Neural cell (in vitro differentiated cells): ENCODE data around the gene CACNA2D1. TPM values are rescaled to one million over a fixed set of nuclear protein-coding genes. Genes with fewer than 3 reads are reported as not detected.

Source experiments
- H2AFZ ChIP-seq: fragments of 200-600, 300-800 bp; sonication (generic), shearing (Covaris generic); 2 replicates; pipeline ENCODE4 v1.6.0; 2014; ENCODE audit warnings: low read depth, mild to moderate bottlenecking, antibody characterized with exemption, low read length, moderate library complexity
- H3F3A ChIP-seq: fragments of 200-600 bp; shearing (Covaris generic); 2 replicates; pipeline ENCODE4 v1.6.1; 2016; ENCODE audit warnings: mild to moderate bottlenecking, moderate library complexity, mixed read lengths, antibody characterized with exemption, low read length; ENCODE audit not compliant: insufficient read depth, poor library complexity, severe bottlenecking
- H3K27ac ChIP-seq: fragments of 200-600, 300-800 bp; sonication (generic), shearing (Covaris generic); 2 replicates; pipeline ENCODE4 v1.5.1; 2014; ENCODE audit warnings: mild to moderate bottlenecking, low read length, moderate library complexity
- H3K27me3 ChIP-seq: fragments of 300-800, 200-600 bp; sonication (generic), shearing (Covaris generic); 2 replicates; pipeline ENCODE4 v1.6.0; 2014; ENCODE audit warnings: mild to moderate bottlenecking, low read depth, low read length, moderate library complexity; ENCODE audit not compliant: insufficient read depth
- H3K36me3 ChIP-seq: fragments of 300-800, 200-600 bp; sonication (generic), shearing (Covaris generic); 2 replicates; pipeline ENCODE4 v1.5.1; 2014; ENCODE audit warnings: mild to moderate bottlenecking, antibody characterized with exemption, low read length, moderate library complexity; ENCODE audit not compliant: insufficient read depth
- H3K4me2 ChIP-seq: fragments of 300-800, 200-600 bp; sonication (generic), shearing (Covaris generic); 2 replicates; pipeline ENCODE4 v1.6.0; 2014; ENCODE audit warnings: mild to moderate bottlenecking, low read length
- H3K4me3 ChIP-seq: fragments of 300-800, 200-600 bp; sonication (generic), shearing (Covaris generic); 2 replicates; pipeline ENCODE4 v1.5.1; 2014; ENCODE audit warnings: mild to moderate bottlenecking, low read length, moderate library complexity
- H3K79me2 ChIP-seq: fragments of 200-600 bp; shearing (Covaris generic); replicated peaks from 2 replicates; pipeline ENCODE4 v1.6.0; 2014; ENCODE audit warnings: mild to moderate bottlenecking, low read length, moderate library complexity; ENCODE audit not compliant: insufficient read depth
- H3K9ac ChIP-seq: fragments of 300-800, 200-600 bp; sonication (generic), shearing (Covaris generic); 2 replicates; pipeline ENCODE4 v1.6.1; 2016; ENCODE audit warnings: mild to moderate bottlenecking, low read length, mixed read lengths
- H3K9me2 ChIP-seq: fragments of 200-600 bp; shearing (Covaris generic); 2 replicates; pipeline ENCODE4 v1.6.1; 2016; ENCODE audit warnings: mild to moderate bottlenecking, low read length, mixed read lengths; ENCODE audit not compliant: insufficient read depth
- H3K9me3 ChIP-seq: fragments of 200-600, 300-800 bp; sonication (generic), shearing (Covaris generic); 2 replicates; pipeline ENCODE4 v1.6.1; 2016; ENCODE audit warnings: mild to moderate bottlenecking, mixed run types, low read length, moderate library complexity, mixed read lengths
- H4K20me1 ChIP-seq: fragments of 200-600 bp; shearing (Covaris generic); 2 replicates; pipeline ENCODE4 v1.6.1; 2016; ENCODE audit warnings: mild to moderate bottlenecking, mixed run types; ENCODE audit not compliant: insufficient read depth
- CTCF ChIP-seq: fragments of 450-650 bp; IDR thresholded peaks from 2 replicates; pipeline ENCODE4 v1.5.1; 2014; ENCODE audit warnings: antibody characterized with exemption, mild to moderate bottlenecking, moderate library complexity; ENCODE audit not compliant: poor library complexity, severe bottlenecking
- EP300 ChIP-seq: fragments of 450-650 bp; conservative IDR thresholded peaks from 2 replicates; pipeline ENCODE4 v1.6.1; 2014; ENCODE audit warnings: antibody characterized with exemption, mild to moderate bottlenecking, moderate library complexity; ENCODE audit not compliant: poor library complexity, severe bottlenecking
- EZH2 ChIP-seq: fragments of 200-600, 300-800 bp; shearing (Covaris generic), sonication (generic); IDR thresholded peaks from 2 replicates; pipeline ENCODE4 v1.6.1; 2014; ENCODE audit warnings: antibody characterized with exemption, low read length, borderline replicate concordance, mild to moderate bottlenecking; ENCODE audit not compliant: insufficient read depth, poor library complexity, severe bottlenecking
- MXI1 ChIP-seq: fragments of 450-650 bp; conservative IDR thresholded peaks from 2 replicates; pipeline ENCODE4 v1.6.1; 2014; ENCODE audit warnings: antibody characterized with exemption, mild to moderate bottlenecking; ENCODE audit not compliant: poor library complexity, severe bottlenecking
- POLR2AphosphoS5 ChIP-seq: IDR thresholded peaks from 2 replicates; pipeline ENCODE4 v1.6.1; 2012
- RAD21 ChIP-seq: fragments of 450-650 bp; conservative IDR thresholded peaks from 2 replicates; pipeline ENCODE4 v1.6.1; 2014; ENCODE audit warnings: antibody characterized with exemption, mild to moderate bottlenecking, moderate library complexity
- SMC3 ChIP-seq: fragments of 450-650 bp; conservative IDR thresholded peaks from 2 replicates; pipeline ENCODE4 v1.6.1; 2014; ENCODE audit warnings: antibody characterized with exemption, mild to moderate bottlenecking, moderate library complexity; ENCODE audit not compliant: poor library complexity
- TAF1 ChIP-seq: IDR thresholded peaks from 2 replicates; pipeline ENCODE4 v1.6.1; 2012; ENCODE audit warnings: low read depth
- polyA plus RNA-seq: library from polyadenylated mRNA; depleted of rRNA; stranded (reverse); fragments of >200 nt; gene quantifications from 2 replicates; pipeline ENCODE4 v1.2.3, GENCODE V29; 2014
- TF ChIP-seq, protein P1 (sequence below): IDR thresholded peaks from 2 replicates; pipeline ENCODE4 v1.6.1; 2012; ENCODE audit warnings: borderline replicate concordance

CACNA2D1 gene
- polyA plus RNA-seq, 1 donor from 2014 or later: 7.0 TPM

GRCh38 chr7:82221152-82221674, 222.4 kb downstream of the CACNA2D1 start:
- no peaks in the 10 kb centered on the region for H3K9me2 ChIP-seq
- no peak for TF ChIP-seq POLR2AphosphoS5
- TF ChIP-seq EZH2: no peak
- no peak for TF ChIP-seq EP300
- TF ChIP-seq, protein P1, sequence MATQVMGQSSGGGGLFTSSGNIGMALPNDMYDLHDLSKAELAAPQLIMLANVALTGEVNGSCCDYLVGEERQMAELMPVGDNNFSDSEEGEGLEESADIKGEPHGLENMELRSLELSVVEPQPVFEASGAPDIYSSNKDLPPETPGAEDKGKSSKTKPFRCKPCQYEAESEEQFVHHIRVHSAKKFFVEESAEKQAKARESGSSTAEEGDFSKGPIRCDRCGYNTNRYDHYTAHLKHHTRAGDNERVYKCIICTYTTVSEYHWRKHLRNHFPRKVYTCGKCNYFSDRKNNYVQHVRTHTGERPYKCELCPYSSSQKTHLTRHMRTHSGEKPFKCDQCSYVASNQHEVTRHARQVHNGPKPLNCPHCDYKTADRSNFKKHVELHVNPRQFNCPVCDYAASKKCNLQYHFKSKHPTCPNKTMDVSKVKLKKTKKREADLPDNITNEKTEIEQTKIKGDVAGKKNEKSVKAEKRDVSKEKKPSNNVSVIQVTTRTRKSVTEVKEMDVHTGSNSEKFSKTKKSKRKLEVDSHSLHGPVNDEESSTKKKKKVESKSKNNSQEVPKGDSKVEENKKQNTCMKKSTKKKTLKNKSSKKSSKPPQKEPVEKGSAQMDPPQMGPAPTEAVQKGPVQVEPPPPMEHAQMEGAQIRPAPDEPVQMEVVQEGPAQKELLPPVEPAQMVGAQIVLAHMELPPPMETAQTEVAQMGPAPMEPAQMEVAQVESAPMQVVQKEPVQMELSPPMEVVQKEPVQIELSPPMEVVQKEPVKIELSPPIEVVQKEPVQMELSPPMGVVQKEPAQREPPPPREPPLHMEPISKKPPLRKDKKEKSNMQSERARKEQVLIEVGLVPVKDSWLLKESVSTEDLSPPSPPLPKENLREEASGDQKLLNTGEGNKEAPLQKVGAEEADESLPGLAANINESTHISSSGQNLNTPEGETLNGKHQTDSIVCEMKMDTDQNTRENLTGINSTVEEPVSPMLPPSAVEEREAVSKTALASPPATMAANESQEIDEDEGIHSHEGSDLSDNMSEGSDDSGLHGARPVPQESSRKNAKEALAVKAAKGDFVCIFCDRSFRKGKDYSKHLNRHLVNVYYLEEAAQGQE: no peak
- no peak for TF ChIP-seq CTCF
- TF ChIP-seq TAF1: no peak
- TF ChIP-seq RAD21: no peak
- H3K4me3 ChIP-seq: no peak overlapping the region
- no peaks in the 10 kb centered on the region for H3K79me2 ChIP-seq
- H3K4me2 ChIP-seq: no peak overlapping the region
- no peaks in the 10 kb centered on the region for H3K36me3 ChIP-seq
- H3F3A ChIP-seq: no peaks in the 10 kb centered on the region
- H3K9ac ChIP-seq: no peak overlapping the region
- H4K20me1 ChIP-seq: no peaks in the 10 kb centered on the region
- H2AFZ ChIP-seq: no peak overlapping the region
- no peaks in the 10 kb centered on the region for H3K27me3 ChIP-seq
- H3K27ac ChIP-seq: no peak overlapping the region
- H3K9me3 ChIP-seq: no peaks in the 10 kb centered on the region

GRCh38 chr7:82212466-82212865, 231.1 kb downstream of the CACNA2D1 start:
- no peak overlapping the region for H3K4me3 ChIP-seq
- no peak overlapping the region for H3K27ac ChIP-seq
- no peaks in the 10 kb centered on the region for H3K79me2 ChIP-seq
- H3F3A ChIP-seq: no peaks in the 10 kb centered on the region
- H3K4me2 ChIP-seq: no peak overlapping the region
- no peaks in the 10 kb centered on the region for H4K20me1 ChIP-seq
- H2AFZ ChIP-seq: no peak overlapping the region
- no peaks in the 10 kb centered on the region for H3K9me2 ChIP-seq
- H3K9ac ChIP-seq: no peak overlapping the region
- H3K36me3 ChIP-seq: no peaks in the 10 kb centered on the region
- no peak for TF ChIP-seq CTCF
- no peak for TF ChIP-seq EZH2
- no peak for TF ChIP-seq TAF1
- TF ChIP-seq RAD21: no peak
- TF ChIP-seq POLR2AphosphoS5: no peak
- TF ChIP-seq EP300: no peak
- TF ChIP-seq SMC3: no peak
- TF ChIP-seq MXI1: no peak
- TF ChIP-seq, protein P1: no peak
- no peaks in the 10 kb centered on the region for H3K9me3 ChIP-seq
- no peaks in the 10 kb centered on the region for H3K27me3 ChIP-seq
